Activated CD8-positive, alpha-beta memory T cell treated with anti-CD3 and anti-CD28 coated beads for 36 hours (primary cell): ENCODE results near the gene TAL2. TPM values are rescaled to one million over a fixed set of nuclear protein-coding genes. Genes with fewer than 3 reads are reported as not detected.

ENCODE experiments used
- CTCF ChIA-PET: fragments of 350-600 bp; sonication (Branson Sonifier 250); formaldehyde crosslinking; loops from one replicate; lab custom pipeline; 2021; ENCODE audit warnings: antibody characterized with exemption; lab: Charles Lee
- POLR2A ChIA-PET: fragments of 350-600 bp; sonication (Branson Sonifier 250); formaldehyde crosslinking; loops from one replicate; lab custom pipeline; 2021; ENCODE audit warnings: antibody characterized with exemption; lab: Charles Lee
- total RNA-seq, 2 experiments: library from RNA; stranded (reverse); gene quantifications; one replicate each; pipeline ENCODE4 v1.2.3, GENCODE V29; 2021

Gene TAL2
- total RNA-seq, 2 experiments from 2014 or later: 0.29 TPM; not detected in 1

DNA sequence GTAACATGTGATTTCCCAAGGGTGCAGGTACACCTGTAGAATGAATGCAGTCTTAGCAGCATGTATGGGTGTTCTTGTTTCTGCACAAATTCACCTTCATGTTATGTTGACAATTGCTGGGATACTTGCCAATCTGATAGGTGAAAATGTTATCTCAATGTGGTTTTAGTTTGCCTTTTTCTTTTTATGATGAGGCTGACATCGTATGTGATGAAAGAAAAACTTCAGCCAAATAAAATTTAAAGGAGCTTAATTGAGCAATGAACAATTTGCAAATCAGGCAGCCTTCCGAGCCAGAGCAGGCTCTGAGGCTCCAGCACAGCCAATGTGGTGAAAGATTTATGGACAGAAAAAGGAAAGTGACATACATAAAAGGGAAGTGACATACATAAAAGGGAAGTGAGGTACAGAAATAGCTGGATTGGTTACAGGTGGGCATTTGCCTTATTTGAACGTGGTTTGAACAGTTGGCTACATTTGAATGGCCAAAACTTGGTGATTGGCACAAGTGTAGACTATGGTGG, 10.5 kb downstream of the TAL2 start:
- CTCF ChIA-PET: no interaction called here

DNA sequence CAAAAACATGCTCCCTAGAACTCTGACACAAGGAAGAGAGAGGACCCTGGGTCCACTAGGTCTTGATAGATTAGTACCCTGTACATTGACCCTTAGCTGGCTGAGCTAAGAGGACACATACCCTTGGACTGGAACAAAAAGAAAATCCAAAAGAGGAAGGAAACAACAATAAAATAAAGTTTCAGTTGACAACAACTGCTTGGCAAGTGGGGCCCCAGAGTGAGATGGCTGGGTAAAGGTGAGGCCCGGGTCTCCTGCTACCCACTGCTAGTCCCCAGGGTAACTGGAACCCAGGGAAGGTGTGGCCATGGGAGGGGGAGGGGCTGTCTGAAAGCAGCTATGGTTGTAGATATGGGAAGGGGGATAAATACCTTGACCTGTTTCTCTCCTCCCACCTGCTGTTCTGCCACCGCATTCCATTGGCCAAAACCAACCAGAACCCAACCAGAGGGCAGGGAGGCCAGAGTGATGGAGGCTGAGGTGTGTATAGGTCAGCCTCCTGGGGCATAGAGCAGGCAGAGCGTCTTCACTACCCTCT, 11.7 kb downstream of the TAL2 start:
- ChIA-PET POLR2A (no interaction called here), CTCF (no interaction called here)

More for the DNA sequence above, 10.5 kb downstream of the TAL2 start:
- POLR2A ChIA-PET: no interaction called here

DNA sequence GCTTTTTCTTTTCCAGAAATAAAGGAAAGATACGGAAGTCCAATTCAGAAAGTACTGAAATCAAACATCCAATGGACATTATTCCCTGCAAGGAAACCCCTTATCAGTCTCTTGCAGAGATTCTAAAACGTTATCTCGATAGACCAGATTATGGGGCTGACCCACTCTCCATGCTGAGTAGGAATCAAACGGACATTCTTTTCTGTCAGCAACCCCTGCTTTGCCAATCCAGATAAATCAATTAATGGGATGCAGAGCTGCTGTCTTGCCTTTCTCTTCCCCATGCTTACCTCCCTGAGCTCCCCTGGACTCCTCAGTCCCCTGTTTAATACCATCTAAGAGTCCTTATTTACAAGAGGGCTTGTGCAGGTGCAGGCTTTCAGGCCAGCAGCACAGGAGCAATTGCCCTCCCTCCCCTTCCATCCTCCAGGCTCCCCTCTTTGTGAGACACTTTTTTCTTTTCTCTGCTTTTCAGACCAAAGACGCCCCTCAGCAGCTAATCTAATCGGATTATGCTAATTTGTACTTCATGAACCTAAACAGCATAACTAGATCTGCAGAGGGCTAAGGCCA, 14.2 kb downstream of the TAL2 start:
- POLR2A ChIA-PET: no interaction called here
- CTCF ChIA-PET: no interaction called here

DNA sequence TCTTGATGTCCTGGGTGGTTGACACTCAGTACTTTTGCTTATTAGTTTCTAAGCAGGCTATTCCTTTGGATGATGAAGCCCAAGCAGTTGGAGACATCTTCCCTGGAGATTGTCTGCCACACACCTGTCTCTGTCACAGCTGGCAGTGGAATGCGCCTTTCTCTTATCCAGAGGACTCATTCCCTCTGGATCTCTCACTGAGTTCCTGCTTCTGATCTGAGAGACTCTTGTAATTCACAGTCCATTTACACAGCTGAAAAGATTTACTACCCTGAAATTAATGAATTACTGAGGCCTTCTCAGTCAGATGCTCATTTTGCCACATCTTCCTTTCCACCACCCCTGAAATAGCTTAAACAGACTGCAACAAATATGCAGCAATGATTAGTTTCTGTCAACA, 15.9 kb downstream of the TAL2 start:
- ChIA-PET CTCF (no interaction called here), POLR2A (no interaction called here)

DNA sequence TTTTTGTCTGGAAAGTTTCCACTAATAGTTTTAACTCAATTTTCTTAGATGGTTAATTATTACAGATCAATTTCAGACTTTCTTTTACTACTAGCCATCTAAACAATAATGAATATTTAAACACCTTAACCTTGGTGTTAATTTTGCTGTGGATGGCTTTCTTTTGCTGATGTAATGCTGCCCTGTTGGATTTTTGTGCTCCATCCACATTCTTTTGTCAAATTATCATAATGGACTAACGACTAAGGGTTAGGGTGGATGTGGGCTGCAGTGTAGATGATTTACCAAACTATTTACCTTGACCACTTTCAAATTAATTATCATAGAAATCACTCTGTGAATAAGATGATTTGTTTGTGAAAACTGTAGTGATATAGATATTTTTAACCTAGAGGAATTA, 16.5 kb downstream of the TAL2 start:
- POLR2A ChIA-PET: no interaction called here
- CTCF ChIA-PET: no interaction called here

DNA sequence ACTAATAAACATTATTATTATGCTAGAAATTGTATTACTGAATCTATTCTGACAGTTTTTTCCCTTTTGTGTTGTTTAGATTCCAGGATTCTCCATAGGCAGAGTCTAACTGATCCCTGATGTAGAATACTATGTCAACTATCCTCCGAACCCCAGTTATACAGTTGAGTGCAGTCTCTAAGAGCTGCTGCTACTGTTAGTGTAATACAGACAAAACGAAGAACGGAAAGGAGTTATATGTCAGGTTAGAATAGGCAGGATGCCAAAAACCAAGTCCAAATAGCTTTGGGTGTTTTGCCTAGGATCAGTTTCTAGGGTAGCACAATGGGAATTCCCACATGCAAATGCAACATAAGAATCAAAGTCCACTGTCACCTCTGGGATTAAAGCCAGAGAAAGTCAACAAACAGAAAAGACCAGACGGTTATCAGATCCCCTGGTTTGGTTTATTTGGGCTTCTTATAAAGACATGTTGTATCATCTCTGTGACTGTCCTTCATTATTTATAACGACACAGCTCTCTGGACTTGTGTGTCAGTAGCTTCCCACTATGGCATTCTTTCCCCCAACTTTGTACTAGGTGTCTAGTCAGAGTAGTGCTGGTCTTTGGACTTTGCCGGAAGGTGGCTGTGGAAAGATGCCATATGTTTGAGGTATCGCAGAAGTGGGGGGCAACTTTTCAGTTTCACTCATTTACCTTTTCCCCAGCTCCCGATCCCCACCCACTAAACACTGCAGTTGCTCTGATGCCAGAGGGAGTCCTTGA, 17.2 kb downstream of the TAL2 start:
- CTCF ChIA-PET: no interaction called here
- POLR2A ChIA-PET: no interaction called here

DNA sequence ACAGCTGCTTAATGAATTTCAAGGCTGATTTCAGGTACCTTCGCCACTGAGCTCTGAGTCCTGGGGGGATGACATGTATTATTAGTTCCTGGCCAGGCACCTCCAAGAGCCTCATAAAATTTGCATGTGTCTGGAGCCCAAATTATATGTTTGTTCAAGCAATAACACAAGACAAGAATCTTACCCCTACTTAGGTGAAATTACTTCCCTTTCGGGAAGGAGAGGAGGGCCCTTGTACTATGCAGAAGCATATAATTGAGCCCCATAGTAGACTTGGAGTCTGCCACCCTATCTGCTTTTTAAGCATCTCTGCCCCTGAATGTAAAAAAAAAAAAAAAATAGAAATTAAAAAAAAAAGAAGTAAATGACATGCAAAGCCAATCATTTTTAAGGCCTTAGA, 19.1 kb downstream of the TAL2 start:
- CTCF ChIA-PET: interaction anchor here (0.9 kb wide), 1 partner anchor 36 kb away, joined by 3 read pairs; no protein-coding TSS in a partner anchor
- POLR2A ChIA-PET: no interaction called here

DNA sequence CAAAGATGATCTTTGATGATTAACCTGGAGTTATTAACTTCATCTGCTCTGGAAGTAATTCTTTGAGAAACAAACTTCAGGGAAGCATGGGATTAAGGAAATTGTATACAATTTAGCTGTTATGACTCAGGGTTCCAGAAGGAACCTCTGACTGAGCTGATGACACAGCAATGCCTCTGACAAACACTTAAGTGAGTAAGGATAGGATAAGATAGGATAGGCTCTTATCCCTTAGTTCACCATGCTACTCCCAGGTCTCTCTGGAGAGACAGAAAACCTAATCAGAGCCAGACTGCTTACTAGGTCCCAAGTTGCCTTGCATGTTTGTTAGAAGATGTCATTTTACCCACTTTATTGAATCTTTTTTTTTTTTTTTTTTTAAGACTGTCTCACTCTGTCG, 19.5 kb downstream of the TAL2 start:
- ChIA-PET CTCF (interaction anchor here (0.9 kb wide), 1 partner anchor 37 kb away, joined by 3 read pairs; no protein-coding TSS in a partner anchor), POLR2A (no interaction called here)

GRCh38 chr9:105683688-105684275, 21.5 kb downstream of the TAL2 start:
- POLR2A ChIA-PET: no interaction called here
- CTCF ChIA-PET: no interaction called here

- CTCF ChIA-PET: no interaction called here
- POLR2A ChIA-PET: no interaction called here
Observed at GRCh38 chr9:105686936-105687335, 24.7 kb downstream of the TAL2 start.

DNA sequence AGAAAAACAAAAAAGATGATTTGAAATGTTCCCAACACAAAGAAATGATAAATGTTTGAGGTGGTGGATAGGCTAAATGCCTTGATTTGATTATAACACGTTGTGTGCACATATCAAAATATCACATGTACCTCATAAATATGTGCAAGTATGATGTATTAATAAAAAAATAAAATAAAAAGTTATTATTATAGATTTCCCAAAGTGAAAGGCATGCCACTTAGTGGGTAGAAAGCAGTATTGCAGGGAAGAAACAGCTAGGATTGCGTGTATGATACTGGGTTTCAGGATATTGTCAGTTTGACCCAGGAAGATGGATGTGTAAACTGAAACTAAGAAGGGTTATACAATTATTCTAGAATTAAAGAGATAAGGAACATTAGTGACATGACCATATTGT, 28.5 kb downstream of the TAL2 start:
- POLR2A ChIA-PET: no interaction called here
- CTCF ChIA-PET: interaction anchor here (1.0 kb wide), 1 partner anchor 243 kb away, joined by 3 read pairs; no protein-coding TSS in a partner anchor

- ChIA-PET POLR2A (interaction anchor here (0.6 kb wide), 1 partner anchor 246 kb away, joined by 20 read pairs; no protein-coding TSS in a partner anchor), CTCF (no interaction called here)
Observed at GRCh38 chr9:105693435-105694189, 31.4 kb downstream of the TAL2 start.

GRCh38 chr9:105694190-105694847, 32.1 kb downstream of the TAL2 start, which contains the start of gene TMEM38B:
TSS of gene TMEM38B (plus strand) at chr9:105694541. CDS start at chr9:105694661, 120 bp downstream.
- CTCF ChIA-PET: no interaction called here
- POLR2A ChIA-PET: interaction anchor here (0.6 kb wide), 1 partner anchor 247 kb away, joined by 20 read pairs; no protein-coding TSS in a partner anchor

DNA sequence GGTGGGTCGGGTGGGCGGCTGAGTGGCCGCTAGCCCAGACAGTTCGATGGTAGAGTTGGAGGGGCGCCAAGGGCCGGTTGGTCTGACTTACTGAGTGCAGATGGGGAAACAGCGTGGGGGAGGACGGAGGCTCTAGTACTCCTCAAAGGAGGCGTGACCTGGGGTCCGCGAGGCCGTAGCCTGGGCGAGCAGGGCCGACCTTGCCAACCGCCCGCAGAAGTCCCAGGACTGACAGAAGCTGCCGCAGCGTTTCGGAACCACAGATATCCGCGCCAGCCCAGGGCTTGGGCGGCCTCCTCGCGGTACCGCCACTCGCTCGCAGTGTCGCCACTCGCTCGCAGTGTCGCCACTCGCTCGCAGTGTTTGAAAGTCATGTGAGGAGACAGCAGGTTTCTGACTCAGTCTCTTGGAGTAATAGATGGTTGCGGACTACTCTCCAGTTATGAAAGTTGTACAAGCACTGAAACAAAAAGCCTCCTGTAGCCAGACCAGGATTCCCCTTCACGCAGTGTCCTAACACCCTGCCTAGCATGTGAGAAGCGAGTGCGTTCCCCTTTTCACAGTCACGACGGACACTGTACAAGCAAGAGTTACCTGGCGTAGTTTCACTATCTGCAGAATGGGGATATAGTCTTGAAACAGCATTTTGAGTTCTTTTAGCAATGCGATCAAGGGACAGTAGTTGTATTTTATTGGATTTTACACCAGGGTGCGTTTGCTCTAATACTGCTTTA, 32.8 kb downstream of the TAL2 start:
- ChIA-PET CTCF (no interaction called here), POLR2A (no interaction called here)

DNA sequence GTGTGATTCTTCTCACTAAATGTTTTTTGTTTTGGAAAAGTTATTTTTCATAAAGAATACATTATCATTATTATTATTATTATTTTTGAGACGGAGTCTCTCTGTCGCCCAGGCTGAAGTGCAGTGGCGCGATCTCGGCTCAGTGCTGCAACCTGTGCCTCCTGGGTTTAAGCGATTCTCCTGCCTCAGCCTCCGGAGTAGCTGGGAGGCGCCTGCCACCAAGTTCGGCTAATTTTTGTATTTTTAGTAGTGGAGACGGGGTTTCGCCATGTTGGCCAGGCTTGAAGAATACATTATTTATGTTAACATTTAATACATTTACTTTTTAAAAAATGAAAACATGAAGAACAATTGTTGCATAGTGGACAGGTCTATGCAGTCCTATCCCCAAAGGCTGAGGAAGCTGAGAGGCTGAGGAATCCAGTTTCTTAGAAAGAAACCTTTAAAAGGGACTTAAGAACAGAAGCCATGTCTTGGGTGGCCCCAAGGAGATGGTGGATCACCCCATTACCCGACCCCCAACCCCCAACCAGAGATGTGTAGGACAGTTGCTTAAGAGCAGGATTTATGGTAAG, 34.0 kb downstream of the TAL2 start:
- ChIA-PET CTCF (no interaction called here), POLR2A (no interaction called here)

GRCh38 chr9:105697871-105698270, 35.6 kb downstream of the TAL2 start:
- ChIA-PET POLR2A (no interaction called here), CTCF (no interaction called here)

GRCh38 chr9:105698348-105698870, 36.2 kb downstream of the TAL2 start:
- POLR2A ChIA-PET: no interaction called here
- CTCF ChIA-PET: no interaction called here

DNA sequence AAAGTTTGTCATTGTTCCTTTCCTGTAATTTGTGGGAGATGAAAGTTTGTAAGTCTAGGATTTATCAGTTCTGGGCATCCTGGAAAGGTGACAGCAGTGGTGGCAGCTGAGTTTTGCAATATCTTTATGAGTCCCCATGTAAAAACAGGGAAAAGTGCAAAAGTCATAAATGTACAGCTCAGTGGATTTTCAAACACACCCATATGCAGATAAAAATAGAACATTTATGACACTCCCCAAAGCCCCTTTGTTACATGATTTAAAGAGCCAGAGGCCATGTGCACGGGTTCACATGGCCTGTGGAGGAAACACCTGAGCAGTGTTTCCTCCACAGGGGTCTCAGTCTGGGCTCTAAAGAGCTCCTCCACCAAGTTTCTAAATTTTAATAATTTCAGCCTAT, 38.4 kb downstream of the TAL2 start:
- CTCF ChIA-PET: no interaction called here
- POLR2A ChIA-PET: no interaction called here
